K562 (cell line): ENCODE results near the gene LRRC58. TPM values are rescaled to one million over a fixed set of nuclear protein-coding genes. Genes with fewer than 3 reads are reported as not detected.

Source experiments
- BMI1 ChIP-seq: fragments of 150-350 bp; IDR thresholded peaks from 2 replicates; pipeline ENCODE4 v1.6.1; 2014; ENCODE audit warnings: low read length
- E2F1 ChIP-seq: sonication (generic); formaldehyde crosslinking; IDR thresholded peaks from 2 replicates; pipeline ENCODE4 v1.8.1; 2023; ENCODE audit warnings: mild to moderate bottlenecking, missing genetic modification reagents, moderate library complexity
- EP400 ChIP-seq: fragments of 450-650 bp; IDR thresholded peaks from 2 replicates; pipeline ENCODE4 v1.6.1; 2017; ENCODE audit warnings: antibody characterized with exemption, mild to moderate bottlenecking, moderate library complexity
- GTF2B ChIP-seq: IDR thresholded peaks from 2 replicates; pipeline ENCODE4 v1.6.1; 2011; ENCODE audit not compliant: insufficient read length; ENCODE audit errors: extremely low read depth
- HMGN3 ChIP-seq: IDR thresholded peaks from 2 replicates; pipeline ENCODE4 v1.6.1; 2011; ENCODE audit warnings: borderline replicate concordance, low read depth, mild to moderate bottlenecking, mixed read lengths, low read length; ENCODE audit not compliant: insufficient read length; ENCODE audit errors: extremely low read depth
- PHF20 ChIP-seq: fragments of 450-650 bp; IDR thresholded peaks from 2 replicates; pipeline ENCODE4 v1.6.1; 2018; ENCODE audit not compliant: partially characterized antibody
- POLR3G ChIP-seq: IDR thresholded peaks from 2 replicates; pipeline ENCODE4 v1.6.1; 2011; ENCODE audit not compliant: insufficient read length, insufficient replicate concordance; ENCODE audit errors: extremely low read depth
- RBFOX2 ChIP-seq: fragments of 200-400 bp; formaldehyde crosslinking; IDR thresholded peaks from 2 replicates; pipeline ENCODE4 v1.6.1; 2017; ENCODE audit warnings: low read depth, mild to moderate bottlenecking, low read length, moderate library complexity
- SMC3 ChIP-seq: conservative IDR thresholded peaks from 2 replicates; pipeline ENCODE4 v1.6.1; 2011; ENCODE audit warnings: low read depth, low read length, improper control_type of control experiment; ENCODE audit not compliant: insufficient read depth
- TCF7L2 ChIP-seq: fragments of 150-350 bp; IDR thresholded peaks from 2 replicates; pipeline ENCODE4 v1.6.1; 2016; ENCODE audit warnings: low read depth, mild to moderate bottlenecking, low read length, moderate library complexity
- ZBTB5 ChIP-seq: fragments of 450-650 bp; IDR thresholded peaks from 2 replicates; pipeline ENCODE4 v1.6.1; 2017; ENCODE audit warnings: antibody characterized with exemption
- ZNF24 ChIP-seq: fragments of 450-650 bp; IDR thresholded peaks from 2 replicates; pipeline ENCODE4 v1.6.1; 2016
- ZNF644 ChIP-seq: fragments of 200-800 bp; sonication (Bioruptor generic); IDR thresholded peaks from 2 replicates; pipeline ENCODE4 v1.6.1; 2016; ENCODE audit warnings: low read depth, missing genetic modification characterization, missing compliant biosample characterization
- ZZZ3 ChIP-seq: fragments of 450-650 bp; IDR thresholded peaks from 2 replicates; pipeline ENCODE4 v1.6.1; 2016; ENCODE audit warnings: antibody characterized with exemption, mild to moderate bottlenecking, moderate library complexity
- polyA plus RNA-seq, 8 experiments: library from polyadenylated mRNA; depleted of rRNA in 4 of 8; stranded (reverse) in 5 of 8; unstranded in 3 of 8; fragments of >200 nt; fragmentation: Nextera tagmentation in 2 of 8; fragmentation: Illumina TruSeq in 1 of 8; extraction: Ambion mirVana in 2 of 8; extraction: Trizol in 1 of 8; gene quantifications; 2 replicates each; pipeline versions ENCODE4 v1.2.1 to v1.2.3, GENCODE V29; 2011 to 2014; ENCODE audit warnings: inconsistent platforms in 1 of 8, missing spikeins in 1 of 8
- total RNA-seq, 7 experiments: library from RNA; depleted of rRNA in 6 of 7; stranded (reverse); fragments of >200 nt in 6 of 7; fragmentation: Illumina TruSeq in 2 of 7; extraction: Trizol in 2 of 7; gene quantifications; 2 replicates each; pipeline versions ENCODE4 v1.2.1 to v1.2.3, GENCODE V29; 2011 to 2021; ENCODE audit warnings: low replicate concordance in 1 of 7
- TF ChIP-seq, protein P1 (sequence below): fragments of 250-450 bp; sonication (Bioruptor Pico); IDR thresholded peaks from 2 replicates; pipeline ENCODE4 v1.4.0; 2020; ENCODE audit warnings: mild to moderate bottlenecking, moderate library complexity
- TF ChIP-seq, protein P2 (sequence below): fragments of 450-650 bp; IDR thresholded peaks from 2 replicates; pipeline ENCODE4 v1.6.1; 2014; ENCODE audit warnings: low read depth, mild to moderate bottlenecking, moderate library complexity, borderline replicate concordance
- TF ChIP-seq, protein P3 (sequence below), 2 experiments: fragments of 450-650 bp in 1 of 2; sonication (generic) in 1 of 2; formaldehyde crosslinking; conservative IDR thresholded peaks; 2 replicates each; pipeline versions ENCODE4 v1.4.0 to v1.8.1; 2020 to 2022; ENCODE audit warnings: mild to moderate bottlenecking in 1 of 2, missing genetic modification reagents in 1 of 2

Gene LRRC58
- total and polyA plus RNA-seq, 9 of the 15 experiments (the other 6 are each of a cell fraction or from before 2014, with no cell fraction given), result 5.6 to 26.6 (median 14.8) TPM

GRCh38 chr3:120348991-120349854 is at the start of gene LRRC58 (continued):
- TF ChIP-seq, protein P1, sequence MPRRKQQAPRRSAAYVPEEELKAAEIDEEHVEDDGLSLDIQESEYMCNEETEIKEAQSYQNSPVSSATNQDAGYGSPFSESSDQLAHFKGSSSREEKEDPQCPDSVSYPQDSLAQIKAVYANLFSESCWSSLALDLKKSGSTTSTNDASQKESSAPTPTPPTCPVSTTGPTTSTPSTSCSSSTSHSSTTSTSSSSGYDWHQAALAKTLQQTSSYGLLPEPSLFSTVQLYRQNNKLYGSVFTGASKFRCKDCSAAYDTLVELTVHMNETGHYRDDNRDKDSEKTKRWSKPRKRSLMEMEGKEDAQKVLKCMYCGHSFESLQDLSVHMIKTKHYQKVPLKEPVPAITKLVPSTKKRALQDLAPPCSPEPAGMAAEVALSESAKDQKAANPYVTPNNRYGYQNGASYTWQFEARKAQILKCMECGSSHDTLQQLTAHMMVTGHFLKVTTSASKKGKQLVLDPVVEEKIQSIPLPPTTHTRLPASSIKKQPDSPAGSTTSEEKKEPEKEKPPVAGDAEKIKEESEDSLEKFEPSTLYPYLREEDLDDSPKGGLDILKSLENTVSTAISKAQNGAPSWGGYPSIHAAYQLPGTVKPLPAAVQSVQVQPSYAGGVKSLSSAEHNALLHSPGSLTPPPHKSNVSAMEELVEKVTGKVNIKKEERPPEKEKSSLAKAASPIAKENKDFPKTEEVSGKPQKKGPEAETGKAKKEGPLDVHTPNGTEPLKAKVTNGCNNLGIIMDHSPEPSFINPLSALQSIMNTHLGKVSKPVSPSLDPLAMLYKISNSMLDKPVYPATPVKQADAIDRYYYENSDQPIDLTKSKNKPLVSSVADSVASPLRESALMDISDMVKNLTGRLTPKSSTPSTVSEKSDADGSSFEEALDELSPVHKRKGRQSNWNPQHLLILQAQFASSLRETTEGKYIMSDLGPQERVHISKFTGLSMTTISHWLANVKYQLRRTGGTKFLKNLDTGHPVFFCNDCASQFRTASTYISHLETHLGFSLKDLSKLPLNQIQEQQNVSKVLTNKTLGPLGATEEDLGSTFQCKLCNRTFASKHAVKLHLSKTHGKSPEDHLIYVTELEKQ, result no peak
- no peak for TF ChIP-seq POLR3G
- TF ChIP-seq EP400, result peak; percentile 74
- no peak for TF ChIP-seq GTF2B
- peak; percentile 61 for TF ChIP-seq HMGN3
- TF ChIP-seq E2F1 (CRISPR knock-in tag), result 0 out of 2 replicates have a peak, but pooled peaks have one; percentile 67
- TF ChIP-seq TCF7L2, result no peak
- TF ChIP-seq ZZZ3, result no peak
- no peak for TF ChIP-seq ZBTB5
- peak; percentile 98 for TF ChIP-seq RBFOX2
- no peak for TF ChIP-seq ZNF24
- TF ChIP-seq, protein P2, sequence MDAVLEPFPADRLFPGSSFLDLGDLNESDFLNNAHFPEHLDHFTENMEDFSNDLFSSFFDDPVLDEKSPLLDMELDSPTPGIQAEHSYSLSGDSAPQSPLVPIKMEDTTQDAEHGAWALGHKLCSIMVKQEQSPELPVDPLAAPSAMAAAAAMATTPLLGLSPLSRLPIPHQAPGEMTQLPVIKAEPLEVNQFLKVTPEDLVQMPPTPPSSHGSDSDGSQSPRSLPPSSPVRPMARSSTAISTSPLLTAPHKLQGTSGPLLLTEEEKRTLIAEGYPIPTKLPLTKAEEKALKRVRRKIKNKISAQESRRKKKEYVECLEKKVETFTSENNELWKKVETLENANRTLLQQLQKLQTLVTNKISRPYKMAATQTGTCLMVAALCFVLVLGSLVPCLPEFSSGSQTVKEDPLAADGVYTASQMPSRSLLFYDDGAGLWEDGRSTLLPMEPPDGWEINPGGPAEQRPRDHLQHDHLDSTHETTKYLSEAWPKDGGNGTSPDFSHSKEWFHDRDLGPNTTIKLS, result peak; percentile 67; the same call in 1 of the 2 replicates
- TF ChIP-seq ZNF644, result no peak
- peak; percentile 50 for TF ChIP-seq PHF20
- TF ChIP-seq, protein P3, sequence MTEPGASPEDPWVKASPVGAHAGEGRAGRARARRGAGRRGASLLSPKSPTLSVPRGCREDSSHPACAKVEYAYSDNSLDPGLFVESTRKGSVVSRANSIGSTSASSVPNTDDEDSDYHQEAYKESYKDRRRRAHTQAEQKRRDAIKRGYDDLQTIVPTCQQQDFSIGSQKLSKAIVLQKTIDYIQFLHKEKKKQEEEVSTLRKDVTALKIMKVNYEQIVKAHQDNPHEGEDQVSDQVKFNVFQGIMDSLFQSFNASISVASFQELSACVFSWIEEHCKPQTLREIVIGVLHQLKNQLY (CRISPR knock-in tag; conservative IDR thresholded peaks at IDR 0.05), result no peak
- TF ChIP-seq SMC3, result no peak
- no peak for TF ChIP-seq BMI1
